SK-N-SH treated with all-trans-retinoic acid at 6 μM for 48 hours (cell line): ENCODE results near the gene ADGRD2.
"Not testable (repeated sequence)": the region's sequence is repeated elsewhere in the genome, so short reads cannot be mapped to it uniquely, and the experiment has no call there.

Source experiments
- ATAC-seq: fragments of 200-7000 bp; cut with Tn5 transposase; 3 replicates; pipeline ENCODE4 v1.9.1; 2020; ENCODE audit warnings: mild to moderate bottlenecking, moderate library complexity
- ARNTL ChIP-seq: fragments of 450-650 bp; formaldehyde crosslinking; IDR thresholded peaks from 2 replicates; pipeline ENCODE4 v1.5.0; 2020; ENCODE audit warnings: low read depth, mild to moderate bottlenecking, moderate library complexity, borderline replicate concordance
- BACH2 ChIP-seq: fragments of 250-450 bp; sonication (Bioruptor Pico); IDR thresholded peaks from 2 replicates; pipeline ENCODE4 v1.9.0; 2021; ENCODE audit warnings: mild to moderate bottlenecking, borderline replicate concordance
- CSDC2 ChIP-seq: fragments of 250-450 bp; sonication (Bioruptor Pico); IDR thresholded peaks from 2 replicates; pipeline ENCODE4 v1.5.0; 2020; ENCODE audit warnings: mild to moderate bottlenecking, moderate library complexity
- CSRNP3 ChIP-seq: fragments of 250-450 bp; sonication (Bioruptor Pico); IDR thresholded peaks from 2 replicates; pipeline ENCODE4 v1.5.1; 2021; ENCODE audit warnings: mild to moderate bottlenecking, moderate library complexity
- GLIS3 ChIP-seq: fragments of 250-450 bp; sonication (Bioruptor Pico); IDR thresholded peaks from 2 replicates; pipeline ENCODE4 v1.5.0; 2020; ENCODE audit warnings: mild to moderate bottlenecking, moderate library complexity
- ISL1 ChIP-seq: fragments of 250-450 bp; sonication (Bioruptor Pico); IDR thresholded peaks from 2 replicates; pipeline ENCODE4 v2.1.2; 2022; ENCODE audit warnings: mild to moderate bottlenecking, moderate library complexity
- OSR1 ChIP-seq: fragments of 250-450 bp; sonication (Bioruptor Pico); IDR thresholded peaks from 2 replicates; pipeline ENCODE4 v1.8.0; 2022; ENCODE audit warnings: moderate library complexity, mild to moderate bottlenecking, inconsistent platforms
- PATZ1 ChIP-seq: fragments of 250-450 bp; sonication (Bioruptor Pico); IDR thresholded peaks from 2 replicates; pipeline ENCODE4 v1.8.0; 2020; ENCODE audit warnings: mild to moderate bottlenecking, moderate library complexity, borderline replicate concordance
- POU6F1 ChIP-seq: fragments of 250-450 bp; sonication (Bioruptor Pico); IDR thresholded peaks from 2 replicates; pipeline ENCODE4 v1.8.0; 2021; ENCODE audit warnings: low read depth, mild to moderate bottlenecking, moderate library complexity, borderline replicate concordance
- PPARA ChIP-seq: fragments of 250-450 bp; sonication (Bioruptor Pico); IDR thresholded peaks from 2 replicates; pipeline ENCODE4 v1.5.0; 2020; ENCODE audit warnings: mild to moderate bottlenecking, borderline replicate concordance
- SNAI2 ChIP-seq: fragments of 250-450 bp; sonication (Bioruptor Pico); IDR thresholded peaks from 2 replicates; pipeline ENCODE4 v1.5.0; 2020; ENCODE audit warnings: mild to moderate bottlenecking, moderate library complexity
- TCF4 ChIP-seq: fragments of 250-450 bp; sonication (Bioruptor Pico); IDR thresholded peaks from 2 replicates; pipeline ENCODE4 v1.8.0; 2021; ENCODE audit warnings: mild to moderate bottlenecking, moderate library complexity, borderline replicate concordance
- TOX ChIP-seq: fragments of 250-450 bp; sonication (Bioruptor Pico); IDR thresholded peaks from 2 replicates; pipeline ENCODE4 v1.8.0; 2021; ENCODE audit warnings: mild to moderate bottlenecking, moderate library complexity, borderline replicate concordance
- ZC3H10 ChIP-seq: fragments of 250-450 bp; sonication (Bioruptor Pico); IDR thresholded peaks from 2 replicates; pipeline ENCODE4 v1.5.1; 2021; ENCODE audit warnings: mild to moderate bottlenecking, moderate library complexity
- ZFP3 ChIP-seq: fragments of 250-450 bp; sonication (Bioruptor Pico); IDR thresholded peaks from 2 replicates; pipeline ENCODE4 v1.5.0; 2020; ENCODE audit warnings: mild to moderate bottlenecking, moderate library complexity
- ZFP30 ChIP-seq: fragments of 450-650 bp; formaldehyde crosslinking; IDR thresholded peaks from 2 replicates; pipeline ENCODE4 v1.5.0; 2022; ENCODE audit warnings: mild to moderate bottlenecking, moderate library complexity
- ZNF565 ChIP-seq: fragments of 450-650 bp; formaldehyde crosslinking; conservative IDR thresholded peaks from 2 replicates; pipeline ENCODE4 v1.5.0; 2020; ENCODE audit warnings: low read depth, mild to moderate bottlenecking, moderate library complexity
- ZNF70 ChIP-seq: fragments of 450-650 bp; formaldehyde crosslinking; IDR thresholded peaks from 2 replicates; pipeline ENCODE4 v1.5.0; 2020; ENCODE audit warnings: mild to moderate bottlenecking, moderate library complexity
- TF ChIP-seq, protein P1 (sequence below): fragments of 250-450 bp; sonication (Bioruptor Pico); IDR thresholded peaks from 2 replicates; pipeline ENCODE4 v1.5.1; 2020; ENCODE audit warnings: low read depth, mild to moderate bottlenecking, moderate library complexity
- TF ChIP-seq, protein P2 (sequence below): fragments of 250-450 bp; sonication (Bioruptor Pico); IDR thresholded peaks from 2 replicates; pipeline ENCODE4 v1.5.0; 2020; ENCODE audit warnings: mild to moderate bottlenecking, moderate library complexity

The ADGRD2 gene

DNA sequence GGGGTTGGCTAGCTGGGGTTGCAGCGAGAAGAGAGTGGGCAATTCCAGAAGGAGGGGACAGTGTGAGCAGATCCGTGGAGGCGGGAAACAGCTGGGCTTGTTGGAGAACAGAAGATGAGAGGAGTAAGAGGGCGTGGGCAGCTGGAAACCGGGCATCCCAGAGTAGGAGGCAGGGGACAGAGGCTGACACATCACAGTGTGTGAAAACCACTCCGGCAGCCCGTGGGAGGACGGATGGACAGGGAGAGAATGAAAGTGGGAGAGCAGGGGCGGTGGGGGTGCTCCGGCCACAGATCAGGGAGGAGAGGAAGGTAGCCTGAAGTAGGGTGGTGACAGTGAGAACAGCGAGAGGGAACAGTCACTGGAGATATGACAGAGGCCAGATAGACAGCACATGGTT, 26.7 kb upstream of the ADGRD2 start:
- TF ChIP-seq SNAI2 (no peak), ZNF565 (no peak), ZNF70 (CRISPR knock-in tag) (no peak)
- ATAC-seq, result no peak

GRCh38 chr9:124425733-124426132, 24.5 kb upstream of the ADGRD2 start:
- ATAC-seq, result not testable (repeated sequence)

GRCh38 chr9:124426361-124426760, 23.9 kb upstream of the ADGRD2 start:
- TF ChIP-seq CSRNP3 (CRISPR knock-in tag) (no peak), GLIS3 (CRISPR knock-in tag) (no peak), ZNF70 (CRISPR knock-in tag) (no peak), TOX (CRISPR knock-in tag) (no peak), ZFP30 (CRISPR knock-in tag) (no peak), SNAI2 (no peak), PATZ1 (CRISPR knock-in tag) (no peak), TCF4 (CRISPR knock-in tag) (no peak)
- no peak for ATAC-seq

GRCh38 chr9:124427281-124427680, 23.0 kb upstream of the ADGRD2 start:
- TF ChIP-seq ZFP30 (CRISPR knock-in tag), result no peak
- no peak for TF ChIP-seq POU6F1 (CRISPR knock-in tag)
- no peak for TF ChIP-seq ZFP3 (CRISPR knock-in tag)
- TF ChIP-seq BACH2 (CRISPR knock-in tag), result no peak
- no peak for TF ChIP-seq ARNTL (CRISPR knock-in tag)
- no peak for TF ChIP-seq SNAI2
- no peak for TF ChIP-seq PPARA
- no peak for TF ChIP-seq ISL1
- TF ChIP-seq, protein P1, sequence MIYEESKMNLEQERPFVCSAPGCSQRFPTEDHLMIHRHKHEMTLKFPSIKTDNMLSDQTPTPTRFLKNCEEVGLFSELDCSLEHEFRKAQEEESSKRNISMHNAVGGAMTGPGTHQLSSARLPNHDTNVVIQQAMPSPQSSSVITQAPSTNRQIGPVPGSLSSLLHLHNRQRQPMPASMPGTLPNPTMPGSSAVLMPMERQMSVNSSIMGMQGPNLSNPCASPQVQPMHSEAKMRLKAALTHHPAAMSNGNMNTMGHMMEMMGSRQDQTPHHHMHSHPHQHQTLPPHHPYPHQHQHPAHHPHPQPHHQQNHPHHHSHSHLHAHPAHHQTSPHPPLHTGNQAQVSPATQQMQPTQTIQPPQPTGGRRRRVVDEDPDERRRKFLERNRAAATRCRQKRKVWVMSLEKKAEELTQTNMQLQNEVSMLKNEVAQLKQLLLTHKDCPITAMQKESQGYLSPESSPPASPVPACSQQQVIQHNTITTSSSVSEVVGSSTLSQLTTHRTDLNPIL (CRISPR knock-in tag), result no peak
- no peak for TF ChIP-seq ZNF70 (CRISPR knock-in tag)
- no peak for TF ChIP-seq CSDC2 (CRISPR knock-in tag)
- TF ChIP-seq ZC3H10 (CRISPR knock-in tag), result no peak
- no peak for TF ChIP-seq OSR1 (CRISPR knock-in tag)
- no peak for ATAC-seq

- no peak for ATAC-seq
- TF ChIP-seq ZNF70 (CRISPR knock-in tag), result no peak
- no peak for TF ChIP-seq ISL1
- TF ChIP-seq, protein P2, sequence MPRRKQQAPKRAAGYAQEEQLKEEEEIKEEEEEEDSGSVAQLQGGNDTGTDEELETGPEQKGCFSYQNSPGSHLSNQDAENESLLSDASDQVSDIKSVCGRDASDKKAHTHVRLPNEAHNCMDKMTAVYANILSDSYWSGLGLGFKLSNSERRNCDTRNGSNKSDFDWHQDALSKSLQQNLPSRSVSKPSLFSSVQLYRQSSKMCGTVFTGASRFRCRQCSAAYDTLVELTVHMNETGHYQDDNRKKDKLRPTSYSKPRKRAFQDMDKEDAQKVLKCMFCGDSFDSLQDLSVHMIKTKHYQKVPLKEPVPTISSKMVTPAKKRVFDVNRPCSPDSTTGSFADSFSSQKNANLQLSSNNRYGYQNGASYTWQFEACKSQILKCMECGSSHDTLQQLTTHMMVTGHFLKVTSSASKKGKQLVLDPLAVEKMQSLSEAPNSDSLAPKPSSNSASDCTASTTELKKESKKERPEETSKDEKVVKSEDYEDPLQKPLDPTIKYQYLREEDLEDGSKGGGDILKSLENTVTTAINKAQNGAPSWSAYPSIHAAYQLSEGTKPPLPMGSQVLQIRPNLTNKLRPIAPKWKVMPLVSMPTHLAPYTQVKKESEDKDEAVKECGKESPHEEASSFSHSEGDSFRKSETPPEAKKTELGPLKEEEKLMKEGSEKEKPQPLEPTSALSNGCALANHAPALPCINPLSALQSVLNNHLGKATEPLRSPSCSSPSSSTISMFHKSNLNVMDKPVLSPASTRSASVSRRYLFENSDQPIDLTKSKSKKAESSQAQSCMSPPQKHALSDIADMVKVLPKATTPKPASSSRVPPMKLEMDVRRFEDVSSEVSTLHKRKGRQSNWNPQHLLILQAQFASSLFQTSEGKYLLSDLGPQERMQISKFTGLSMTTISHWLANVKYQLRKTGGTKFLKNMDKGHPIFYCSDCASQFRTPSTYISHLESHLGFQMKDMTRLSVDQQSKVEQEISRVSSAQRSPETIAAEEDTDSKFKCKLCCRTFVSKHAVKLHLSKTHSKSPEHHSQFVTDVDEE (CRISPR knock-in tag), result no peak
- TF ChIP-seq PPARA, result no peak
- TF ChIP-seq ZNF565, result no peak
- TF ChIP-seq TCF4 (CRISPR knock-in tag), result no peak
- no peak for TF ChIP-seq ZFP30 (CRISPR knock-in tag)
These were observed 21.3 kb upstream of the ADGRD2 start for GRCh38 chr9:124428751-124429529.
